ENCODE results near the gene MYO7B. TPM values are rescaled to one million over a fixed set of nuclear protein-coding genes. Genes with fewer than 3 reads are reported as not detected.
"Not testable (repeated sequence)": the region's sequence is repeated elsewhere in the genome, so short reads cannot be mapped to it uniquely, and the experiment has no call there.

The MYO7B gene
- total and polyA plus RNA-seq, 4 donors: 0.51 to 4.7 (median 1.9) TPM

DNA sequence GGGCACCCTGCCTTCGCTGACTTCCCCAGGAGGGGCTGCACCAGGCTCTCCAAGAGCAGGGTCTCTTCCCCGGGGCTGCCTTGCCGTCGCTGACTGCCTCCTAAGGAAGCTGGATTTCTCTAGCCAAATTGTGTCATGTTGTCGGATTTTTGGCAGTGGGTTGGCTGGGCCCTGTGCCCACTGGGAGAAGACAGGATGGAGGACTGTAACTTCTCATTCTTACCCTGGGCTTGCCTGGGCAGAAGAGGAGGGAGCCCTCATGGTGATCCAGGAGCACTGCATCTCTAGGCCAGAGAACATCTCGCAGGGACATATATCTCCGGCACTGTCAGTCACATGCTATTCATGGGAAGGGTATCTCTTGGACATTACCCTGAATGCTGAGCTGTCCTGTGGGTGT lies 6.3 kb downstream of the MYO7B start:
- ATAC-seq (ENCODE audit: insufficient read depth, low FRiP score): no peak
- no peak overlapping the region for H3K9ac ChIP-seq (ENCODE audit: insufficient read depth in 1 of 2, low read length in 2 of 2)
- peak; percentile 55 to 62 (median 58) for DNase-seq

DNA sequence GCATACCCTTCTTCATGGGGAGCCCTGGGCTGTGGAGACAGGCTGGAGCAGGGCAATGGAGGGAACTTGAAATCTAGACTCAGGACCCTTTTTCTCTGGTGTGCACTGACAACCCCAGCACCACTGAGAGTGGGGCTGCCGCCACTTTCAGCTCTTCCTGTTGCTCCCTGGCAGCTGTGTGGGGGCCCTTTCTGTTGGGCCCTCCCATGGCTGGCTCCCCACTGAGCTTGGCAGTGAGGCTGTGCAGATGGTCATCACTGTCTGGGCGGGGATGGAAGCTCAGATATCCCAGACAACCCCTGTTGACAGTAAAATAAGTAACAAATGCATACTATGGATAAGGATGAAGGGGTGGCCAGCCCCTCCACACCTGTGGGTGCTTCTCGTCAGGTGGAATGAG lies 6.7 kb downstream of the MYO7B start:
- no peak overlapping the region for H3K27ac ChIP-seq (ENCODE audit: low read depth in 1 of 2, low read length in 1 of 2)
- DNase-seq: no peak
- peaks cover 0 to 2% (median 0%) of the 10 kb centered on the region in 4 donors for H3K9me3 ChIP-seq (ENCODE audit: control insufficient read depth in 4 of 4, insufficient read depth in 3 of 4, low read length in 3 of 4)
- WGBS, 2 donors: 84 to 90% methylated on average over 3 of the region's 3 CpGs
- H3K4me3 ChIP-seq: no peak overlapping the region
- no peaks in the 10 kb centered on the region for H3K36me3 ChIP-seq (ENCODE audit: control insufficient read depth in 4 of 4, insufficient read depth in 4 of 4, low read length in 4 of 4)
- no peaks in the 10 kb centered on the region for H3K27me3 ChIP-seq (ENCODE audit: control insufficient read depth in 3 of 3, insufficient read depth in 3 of 3, low read length in 2 of 3)
- no peaks in the 10 kb centered on the region for H3K4me1 ChIP-seq (ENCODE audit: control insufficient read depth in 5 of 5, insufficient read depth in 5 of 5, low read length in 5 of 5)
- ATAC-seq (ENCODE audit: insufficient read depth, low FRiP score): no peak
- no peak overlapping the region for H3K9ac ChIP-seq (ENCODE audit: insufficient read depth in 1 of 2, low read length in 2 of 2)
- TF ChIP-seq, protein P1, sequence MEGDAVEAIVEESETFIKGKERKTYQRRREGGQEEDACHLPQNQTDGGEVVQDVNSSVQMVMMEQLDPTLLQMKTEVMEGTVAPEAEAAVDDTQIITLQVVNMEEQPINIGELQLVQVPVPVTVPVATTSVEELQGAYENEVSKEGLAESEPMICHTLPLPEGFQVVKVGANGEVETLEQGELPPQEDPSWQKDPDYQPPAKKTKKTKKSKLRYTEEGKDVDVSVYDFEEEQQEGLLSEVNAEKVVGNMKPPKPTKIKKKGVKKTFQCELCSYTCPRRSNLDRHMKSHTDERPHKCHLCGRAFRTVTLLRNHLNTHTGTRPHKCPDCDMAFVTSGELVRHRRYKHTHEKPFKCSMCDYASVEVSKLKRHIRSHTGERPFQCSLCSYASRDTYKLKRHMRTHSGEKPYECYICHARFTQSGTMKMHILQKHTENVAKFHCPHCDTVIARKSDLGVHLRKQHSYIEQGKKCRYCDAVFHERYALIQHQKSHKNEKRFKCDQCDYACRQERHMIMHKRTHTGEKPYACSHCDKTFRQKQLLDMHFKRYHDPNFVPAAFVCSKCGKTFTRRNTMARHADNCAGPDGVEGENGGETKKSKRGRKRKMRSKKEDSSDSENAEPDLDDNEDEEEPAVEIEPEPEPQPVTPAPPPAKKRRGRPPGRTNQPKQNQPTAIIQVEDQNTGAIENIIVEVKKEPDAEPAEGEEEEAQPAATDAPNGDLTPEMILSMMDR (IDR thresholded peaks at IDR 0.05; ENCODE audit: control extremely low read depth, extremely low read depth): no peak

More for the DNA sequence above, 6.3 kb downstream of the MYO7B start:
- H3K4me3 ChIP-seq: no peak overlapping the region
- 74 to 78% methylated on average over 7 of the region's 7 CpGs for WGBS, 2 donors
- H3K9me3 ChIP-seq (ENCODE audit: control insufficient read depth in 4 of 4, insufficient read depth in 3 of 4, low read length in 3 of 4): no peaks in the 10 kb centered on the region
- H3K27ac ChIP-seq (ENCODE audit: low read depth in 1 of 2, low read length in 1 of 2): no peak overlapping the region
- H3K4me1 ChIP-seq (ENCODE audit: control insufficient read depth in 5 of 5, insufficient read depth in 5 of 5, low read length in 5 of 5): no peaks in the 10 kb centered on the region
- TF ChIP-seq, protein P1 (IDR thresholded peaks at IDR 0.05; ENCODE audit: control extremely low read depth, extremely low read depth): no peak
- H3K27me3 ChIP-seq (ENCODE audit: control insufficient read depth in 3 of 3, insufficient read depth in 3 of 3, low read length in 2 of 3): no peaks in the 10 kb centered on the region
- no peaks in the 10 kb centered on the region for H3K36me3 ChIP-seq (ENCODE audit: control insufficient read depth in 4 of 4, insufficient read depth in 4 of 4, low read length in 4 of 4)

DNA sequence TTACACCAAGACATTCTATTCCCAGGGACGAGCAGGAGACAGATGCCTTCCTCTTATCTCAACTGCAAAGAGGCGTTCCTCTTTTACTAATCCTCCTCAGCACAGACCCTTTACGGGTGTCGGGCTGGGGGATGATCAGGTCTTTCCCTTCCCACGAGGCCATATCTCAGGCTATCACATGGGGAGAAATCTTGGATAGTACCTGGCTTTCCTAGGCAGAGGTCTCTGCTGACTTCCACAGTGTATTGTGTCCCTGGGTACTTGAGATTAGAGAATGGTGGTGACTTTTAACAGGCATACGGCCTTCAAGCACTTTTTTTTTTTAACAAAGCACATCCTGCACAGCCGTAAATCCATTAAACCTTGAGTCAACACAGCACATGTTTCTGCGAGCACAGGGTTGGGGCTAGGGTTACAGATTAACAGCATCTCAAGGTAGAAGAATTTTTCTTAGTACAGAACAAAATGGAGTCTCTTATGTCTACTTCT lies 7.6 kb downstream of the MYO7B start:
- not testable (repeated sequence) for H3K9ac ChIP-seq (ENCODE audit: insufficient read depth in 1 of 2, low read length in 2 of 2); H3K27ac ChIP-seq (ENCODE audit: low read depth in 1 of 2, low read length in 1 of 2); ATAC-seq (ENCODE audit: insufficient read depth, low FRiP score); H3K4me3 ChIP-seq; H3K27me3 ChIP-seq (ENCODE audit: control insufficient read depth in 3 of 3, insufficient read depth in 3 of 3, low read length in 2 of 3); H3K36me3 ChIP-seq (ENCODE audit: control insufficient read depth in 4 of 4, insufficient read depth in 4 of 4, low read length in 4 of 4); H3K9me3 ChIP-seq (ENCODE audit: control insufficient read depth in 4 of 4, insufficient read depth in 3 of 4, low read length in 3 of 4); H3K4me1 ChIP-seq (ENCODE audit: control insufficient read depth in 5 of 5, insufficient read depth in 5 of 5, low read length in 5 of 5)
- DNase-seq: peak in 2 of 3 donors; percentile 10 to 27
- 49 to 52% methylated on average over 8 of the region's 8 CpGs for WGBS, 2 donors

DNA sequence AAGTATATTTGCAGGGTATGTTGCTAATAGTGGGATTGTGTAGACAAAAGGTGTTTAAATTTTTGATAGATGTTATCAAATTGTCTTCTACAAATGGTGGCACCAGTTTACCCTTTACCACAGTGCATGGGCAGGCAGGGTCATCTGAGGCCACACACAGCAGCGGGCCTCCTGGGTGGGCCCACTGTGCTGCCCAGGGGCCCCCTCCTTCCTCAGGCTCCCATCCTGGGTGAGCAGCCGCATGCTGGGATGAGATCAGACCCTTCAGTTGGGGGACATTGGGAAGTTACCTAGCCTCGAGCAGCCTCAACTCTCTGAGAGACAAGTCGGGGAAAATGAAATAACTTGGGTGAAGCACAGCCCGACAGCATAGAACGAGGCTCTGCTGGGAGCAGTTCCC lies 9.7 kb downstream of the MYO7B start:
- no peak for DNase-seq
- no peak overlapping the region for H3K4me3 ChIP-seq
- H3K4me1 ChIP-seq (ENCODE audit: control insufficient read depth in 5 of 5, insufficient read depth in 5 of 5, low read length in 5 of 5): no peaks in the 10 kb centered on the region
- peaks cover 0 to 3% (median 0%) of the 10 kb centered on the region in 4 donors for H3K9me3 ChIP-seq (ENCODE audit: control insufficient read depth in 4 of 4, insufficient read depth in 3 of 4, low read length in 3 of 4)
- WGBS, 2 donors: 57 to 62% methylated on average over 6 of the region's 6 CpGs
- no peak overlapping the region for H3K9ac ChIP-seq (ENCODE audit: insufficient read depth in 1 of 2, low read length in 2 of 2)
- TF ChIP-seq, protein P1 (IDR thresholded peaks at IDR 0.05; ENCODE audit: control extremely low read depth, extremely low read depth): no peak
- no peaks in the 10 kb centered on the region for H3K36me3 ChIP-seq (ENCODE audit: control insufficient read depth in 4 of 4, insufficient read depth in 4 of 4, low read length in 4 of 4)
- H3K27ac ChIP-seq (ENCODE audit: low read depth in 1 of 2, low read length in 1 of 2): no peak overlapping the region
- ATAC-seq (ENCODE audit: insufficient read depth, low FRiP score): no peak
- H3K27me3 ChIP-seq (ENCODE audit: control insufficient read depth in 3 of 3, insufficient read depth in 3 of 3, low read length in 2 of 3): no peaks in the 10 kb centered on the region
